Amniotic stem cell (primary cell): ENCODE measurements around the gene ABCA7.

Experiments
- DNase-seq: peaks from one replicate; lab custom pipeline; 2025; lab: John Stamatoyannopoulos, UW

The ABCA7 gene

GRCh38 chr19:1004204-1004802, 35.6 kb upstream of the ABCA7 start:
- no peak for DNase-seq

DNA sequence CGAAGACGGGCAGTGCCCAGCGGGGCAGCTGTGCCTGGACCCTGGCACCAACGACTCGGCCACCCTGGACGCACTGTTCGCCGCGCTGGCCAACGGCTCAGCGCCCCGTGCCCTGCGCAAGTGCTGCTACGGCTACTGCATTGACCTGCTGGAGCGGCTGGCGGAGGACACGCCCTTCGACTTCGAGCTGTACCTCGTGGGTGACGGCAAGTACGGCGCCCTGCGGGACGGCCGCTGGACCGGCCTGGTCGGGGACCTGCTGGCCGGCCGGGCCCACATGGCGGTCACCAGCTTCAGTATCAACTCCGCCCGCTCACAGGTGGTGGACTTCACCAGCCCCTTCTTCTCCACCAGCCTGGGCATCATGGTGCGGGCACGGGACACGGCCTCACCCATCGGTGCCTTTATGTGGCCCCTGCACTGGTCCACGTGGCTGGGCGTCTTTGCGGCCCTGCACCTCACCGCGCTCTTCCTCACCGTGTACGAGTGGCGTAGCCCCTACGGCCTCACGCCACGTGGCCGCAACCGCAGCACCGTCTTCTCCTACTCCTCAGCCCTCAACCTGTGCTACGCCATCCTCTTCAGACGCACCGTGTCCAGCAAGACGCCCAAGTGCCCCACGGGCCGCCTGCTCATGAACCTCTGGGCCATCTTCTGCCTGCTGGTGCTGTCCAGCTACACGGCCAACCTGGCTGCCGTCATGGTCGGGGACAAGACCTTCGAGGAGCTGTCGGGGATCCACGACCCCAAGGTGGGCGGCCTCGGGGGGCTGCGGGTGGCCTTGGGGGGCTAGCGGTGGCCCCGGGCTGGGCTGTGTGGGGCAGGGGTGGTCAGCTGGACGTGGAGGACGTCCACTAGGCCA, 34.9 kb upstream of the ABCA7 start:
- no peak for DNase-seq

DNA sequence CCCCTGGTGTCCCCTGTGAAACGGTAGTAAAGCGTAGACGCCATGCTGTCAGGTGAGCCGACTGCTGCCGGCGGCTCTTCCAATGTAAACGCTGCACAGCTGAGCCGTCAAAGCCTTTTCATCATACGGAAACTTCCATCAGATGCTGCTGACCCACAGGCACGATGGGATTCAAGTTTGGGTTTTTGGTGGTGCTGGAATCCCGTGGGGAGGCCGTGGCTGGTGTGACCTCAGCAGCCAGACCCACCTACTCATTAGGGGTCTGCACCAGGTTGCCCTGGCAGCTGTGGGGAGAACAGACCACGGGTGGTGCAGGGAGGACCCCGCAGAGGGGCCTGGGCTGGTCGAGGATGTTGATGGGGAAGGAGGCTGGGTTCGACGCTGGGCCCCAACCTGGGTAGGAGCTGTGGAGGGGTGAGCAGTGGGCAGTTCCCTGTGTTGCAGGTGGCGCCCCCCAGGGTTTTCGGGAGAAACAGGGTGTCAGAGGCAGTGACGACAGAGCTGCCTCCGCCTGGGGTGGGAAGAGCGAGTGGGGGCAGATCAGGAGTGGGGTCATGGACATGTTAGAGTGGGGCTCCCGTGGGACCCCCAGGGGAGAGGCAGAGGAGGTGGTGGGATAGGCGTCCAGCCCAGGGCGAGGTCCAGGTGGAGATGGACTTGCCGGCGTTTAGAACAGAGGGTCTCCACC, 33.1 kb upstream of the ABCA7 start:
- DNase-seq, result no peak

- DNase-seq, result no peak
Measured at GRCh38 chr19:1007399-1008251, 32.3 kb upstream of the ABCA7 start.

- no peak for DNase-seq
Measured at GRCh38 chr19:1008268-1009040, 31.5 kb upstream of the ABCA7 start.

DNA sequence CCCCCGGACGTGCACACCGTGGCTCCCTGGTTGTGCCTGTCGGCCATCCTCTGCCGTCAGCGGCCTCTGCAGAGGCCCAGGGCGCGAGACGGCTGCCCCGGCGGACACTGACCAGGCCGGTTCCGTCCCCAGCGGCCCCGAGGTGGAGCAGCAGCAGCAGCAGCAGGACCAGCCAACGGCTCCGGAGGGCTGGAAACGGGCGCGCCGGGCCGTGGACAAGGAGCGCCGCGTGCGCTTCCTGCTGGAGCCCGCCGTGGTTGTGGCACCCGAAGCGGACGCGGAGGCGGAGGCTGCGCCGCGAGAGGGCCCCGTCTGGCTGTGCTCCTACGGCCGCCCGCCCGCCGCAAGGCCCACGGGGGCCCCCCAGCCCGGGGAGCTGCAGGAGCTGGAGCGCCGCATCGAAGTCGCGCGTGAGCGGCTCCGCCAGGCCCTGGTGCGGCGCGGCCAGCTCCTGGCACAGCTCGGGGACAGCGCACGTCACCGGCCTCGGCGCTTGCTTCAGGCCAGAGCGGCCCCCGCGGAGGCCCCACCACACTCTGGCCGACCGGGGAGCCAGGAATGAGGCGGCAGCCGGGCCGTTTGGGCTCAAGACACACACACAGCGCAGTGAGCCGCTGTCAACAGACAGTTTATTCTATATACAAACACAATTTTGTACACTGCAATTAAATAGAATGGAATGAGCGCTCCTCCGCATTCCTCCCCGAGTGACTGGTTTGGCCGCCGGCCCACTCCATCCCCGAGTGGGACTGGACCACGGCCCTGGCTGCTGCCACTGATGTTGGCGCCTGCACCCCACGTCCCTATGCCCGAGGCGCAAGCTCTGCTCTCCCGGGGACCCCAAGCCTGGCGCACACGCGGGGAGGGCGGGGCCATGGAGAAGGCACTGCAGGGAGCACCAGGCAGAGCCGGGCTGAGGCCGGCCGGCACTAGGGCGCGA, 30.6 kb upstream of the ABCA7 start:
- DNase-seq, result no peak

DNA sequence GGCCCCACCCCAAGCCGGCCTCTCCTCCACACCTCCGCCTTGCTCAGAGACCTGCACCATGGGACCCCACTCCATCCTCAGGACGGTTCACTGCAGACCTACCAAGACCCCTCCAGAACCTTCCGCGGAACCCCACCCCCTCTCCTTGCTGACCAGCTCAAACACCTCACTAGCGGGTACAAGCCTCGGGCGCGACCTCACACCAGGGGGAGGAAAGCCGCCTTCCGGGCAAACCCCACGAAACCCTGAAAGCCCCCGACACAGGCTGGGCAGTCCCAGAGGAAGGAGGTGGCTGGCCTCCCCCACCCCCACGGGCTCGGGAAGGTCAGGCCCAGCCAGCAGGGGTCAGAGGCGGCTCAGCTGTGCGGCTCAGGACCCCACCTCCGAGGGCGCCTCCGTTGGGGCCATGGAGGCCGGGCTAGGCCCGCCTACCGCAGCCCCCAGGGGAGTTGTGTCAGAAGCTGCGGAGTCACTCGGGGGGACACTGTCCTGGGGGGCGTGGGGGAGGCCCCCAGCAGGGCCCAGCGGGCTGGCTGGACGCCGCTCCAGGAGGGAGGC, 29.8 kb upstream of the ABCA7 start:
- DNase-seq, result no peak

DNA sequence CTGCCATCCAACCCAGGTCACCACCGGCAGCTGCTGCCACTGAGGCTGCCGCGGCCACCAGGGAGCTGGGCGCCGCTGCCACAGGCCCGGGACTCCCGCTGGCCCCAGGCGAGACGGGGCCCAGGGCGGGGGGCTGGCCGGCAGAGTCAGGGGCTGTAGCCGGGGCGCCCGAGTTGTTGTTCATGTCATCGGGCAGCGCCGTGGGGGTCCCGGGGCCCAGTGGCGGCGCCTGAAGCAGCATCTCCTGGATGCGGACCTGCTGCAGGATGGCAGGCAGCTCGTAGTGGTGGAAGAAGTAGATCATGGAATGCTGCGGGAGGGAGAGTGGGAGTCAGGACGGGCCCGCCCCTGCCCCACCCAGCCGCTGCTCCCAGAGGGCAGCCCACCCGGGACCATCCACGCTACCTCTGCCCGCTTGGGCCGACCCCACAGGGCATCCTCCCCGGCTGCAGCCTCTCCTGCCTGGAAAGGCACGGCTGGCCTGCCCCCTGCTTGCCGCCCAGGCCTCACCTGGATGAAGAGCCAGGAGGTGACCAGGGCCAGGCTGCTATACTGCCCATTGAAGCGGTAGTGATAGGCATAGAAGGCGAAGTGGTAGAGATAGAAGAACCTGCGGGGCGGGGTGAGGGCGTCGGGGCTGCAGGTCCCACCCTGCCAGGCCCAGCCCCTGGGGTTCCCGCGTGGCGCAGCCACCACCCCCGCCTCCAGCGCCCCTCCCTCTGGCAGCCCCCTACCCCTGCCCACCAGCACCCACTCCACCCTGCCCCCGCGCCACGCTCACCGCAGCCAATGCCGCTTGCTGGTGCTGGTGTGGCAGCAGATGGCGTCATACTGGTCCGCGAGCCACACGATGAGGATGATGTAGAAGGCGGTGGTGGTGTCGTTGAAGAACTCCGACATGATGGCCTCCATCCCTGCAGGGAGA, 29.1 kb upstream of the ABCA7 start:
- DNase-seq, result no peak

DNA sequence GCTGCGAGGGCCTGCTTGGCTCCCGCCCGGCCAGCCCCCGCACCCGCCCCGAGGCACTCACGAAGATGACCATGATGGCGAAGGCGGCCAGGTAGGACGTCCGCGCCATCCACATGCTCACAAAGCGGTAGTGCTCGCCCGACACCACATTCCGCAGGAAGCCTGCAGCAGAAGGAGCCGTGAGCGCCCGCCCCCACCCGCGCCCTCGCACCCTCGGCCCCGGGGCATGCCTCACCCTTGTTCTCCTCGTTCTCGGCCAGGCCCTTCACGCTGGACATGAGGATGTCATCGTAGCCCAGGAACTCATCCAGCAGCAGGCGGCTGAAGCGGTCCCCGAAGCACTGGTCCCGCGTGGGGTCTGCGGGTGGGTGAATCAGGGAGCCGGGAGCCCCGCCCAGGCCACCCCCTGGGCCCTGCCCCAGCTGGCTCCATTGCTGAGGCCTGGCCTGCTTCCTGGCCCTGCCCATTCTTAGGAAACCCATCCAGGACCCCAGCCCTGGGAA, 28.0 kb upstream of the ABCA7 start:
- DNase-seq, result no peak

- no peak for DNase-seq
Measured at GRCh38 chr19:1012334-1012733, 27.6 kb upstream of the ABCA7 start.

GRCh38 chr19:1013218-1013617, 26.7 kb upstream of the ABCA7 start:
- no peak for DNase-seq

- no peak for DNase-seq
Measured at GRCh38 chr19:1014161-1015060, 25.5 kb upstream of the ABCA7 start.

DNA sequence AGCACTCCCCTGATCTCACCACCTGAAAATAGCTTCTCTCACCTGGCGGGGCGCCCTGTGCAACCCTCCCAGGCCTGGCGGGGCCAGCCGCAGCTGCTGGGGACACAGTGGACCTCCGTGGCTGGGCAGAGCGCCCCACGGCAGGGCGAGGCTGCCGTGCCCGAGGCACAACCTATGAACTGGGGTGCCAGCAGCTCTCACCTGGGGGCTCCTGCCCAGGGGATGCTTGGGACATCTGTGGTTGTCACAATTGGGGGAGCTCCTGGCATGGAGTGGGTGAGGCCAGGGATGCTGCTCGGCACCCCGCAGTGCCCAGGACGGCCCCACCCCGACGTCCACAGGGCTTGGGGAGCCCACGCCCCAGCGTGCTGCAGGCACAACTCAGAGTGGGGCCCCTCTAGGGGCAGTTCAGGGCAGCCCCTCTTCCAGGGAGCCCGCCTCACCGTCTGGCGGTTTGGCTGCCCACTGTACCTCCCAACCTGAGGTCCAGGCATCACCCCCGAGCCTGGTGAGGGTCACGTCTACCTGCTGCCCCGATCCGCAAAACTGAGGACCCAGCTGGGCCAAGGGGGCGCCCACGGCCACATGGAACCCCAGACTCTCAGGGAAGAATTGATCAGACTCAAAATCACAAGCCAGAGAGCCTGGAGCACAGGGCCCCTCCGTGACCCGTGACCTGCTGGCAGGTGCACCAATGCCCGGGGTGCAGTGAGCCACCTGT, 24.7 kb upstream of the ABCA7 start:
- no peak for DNase-seq

- no peak for DNase-seq
Measured at GRCh38 chr19:1015782-1016646, 23.9 kb upstream of the ABCA7 start.

- no peak for DNase-seq
Measured at GRCh38 chr19:1016647-1017114, 23.2 kb upstream of the ABCA7 start.
